Activated naive CD4-positive, alpha-beta T cell treated with anti-CD3 and anti-CD28 coated beads for 36 hours (primary cell): ENCODE data around the gene ANKRD62. TPM values are rescaled to one million over a fixed set of nuclear protein-coding genes. Genes with fewer than 3 reads are reported as not detected.
"Not testable (repeated sequence)": the region's sequence is repeated elsewhere in the genome, so short reads cannot be mapped to it uniquely, and the experiment has no call there.

ENCODE experiments used
- CTCF ChIA-PET: fragments of 350-600 bp; sonication (Branson Sonifier 250); formaldehyde crosslinking; loops from one replicate; lab custom pipeline; 2021; ENCODE audit warnings: antibody characterized with exemption; lab: Charles Lee
- DNase-seq: peaks from one replicate; pipeline ENCODE4 v3.0.0-alpha.2; 2020
- H3K27ac Mint-ChIP-seq: one replicate; pipeline ENCODE4 v1.8.0; 2021; ENCODE audit warnings: mild to moderate bottlenecking, mixed read lengths
- H3K27me3 Mint-ChIP-seq: one replicate; pipeline ENCODE4 v1.8.0; 2021; ENCODE audit warnings: low read depth, mixed read lengths
- H3K36me3 Mint-ChIP-seq: one replicate; pipeline ENCODE4 v1.8.0; 2021; ENCODE audit warnings: low read depth, mixed read lengths
- H3K4me1 Mint-ChIP-seq: one replicate; pipeline ENCODE4 v1.8.0; 2021; ENCODE audit warnings: low read depth, mixed read lengths
- H3K4me3 Mint-ChIP-seq: one replicate; pipeline ENCODE4 v1.8.0; 2021; ENCODE audit warnings: mild to moderate bottlenecking, moderate library complexity, mixed read lengths
- H3K9me3 Mint-ChIP-seq: one replicate; pipeline ENCODE4 v1.8.0; 2021; ENCODE audit warnings: mixed read lengths
- intact Hi-C: fragments of 100-400 bp; cut with micrococcal nuclease; formaldehyde crosslinking; loops from one replicate; pipeline ENCODE4 v1.15.1; 2023
- total RNA-seq, 2 experiments: library from RNA; stranded (reverse); gene quantifications; one replicate each; pipeline ENCODE4 v1.2.3, GENCODE V29; 2021

Gene ANKRD62
- total RNA-seq, 2 experiments from 2014 or later, result not detected

DNA sequence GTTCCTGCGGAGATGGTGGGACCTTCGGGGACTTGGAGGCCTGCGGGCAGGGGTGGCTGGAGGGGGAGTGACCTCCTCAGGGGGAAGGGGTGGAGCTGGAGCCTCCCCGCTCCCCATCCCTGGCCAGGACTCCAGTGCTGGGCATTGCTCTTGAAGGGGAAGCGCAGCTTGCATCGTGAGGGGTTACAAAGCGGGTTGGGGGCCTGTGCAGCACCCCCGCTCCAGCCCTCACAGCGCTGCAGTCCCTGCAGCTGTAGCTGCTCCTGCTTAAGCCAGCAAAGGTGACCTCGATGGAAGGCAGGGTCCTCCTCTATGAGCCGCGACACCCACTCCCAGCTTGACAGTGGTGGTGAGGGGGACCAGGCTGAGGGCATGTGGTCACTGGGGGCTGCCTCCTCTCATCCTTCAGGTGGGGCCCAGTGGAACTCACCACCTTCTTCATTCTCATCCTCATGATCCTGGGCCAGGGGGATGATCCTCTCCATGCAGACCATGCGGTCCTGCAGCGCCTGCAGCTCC is 36.7 kb upstream of the ANKRD62 start:
- no peaks in the 10 kb centered on the region for H3K9me3 Mint-ChIP-seq
- CTCF ChIA-PET, result no interaction called here
- no peak overlapping the region for H3K27ac Mint-ChIP-seq
- H3K36me3 Mint-ChIP-seq, result no peaks in the 10 kb centered on the region
- H3K4me1 Mint-ChIP-seq, result no peaks in the 10 kb centered on the region
- H3K4me3 Mint-ChIP-seq, result no peak overlapping the region
- DNase-seq, result no peak
- intact Hi-C loops, result loop anchor here (10.0 kb wide), 1 partner anchor 178 kb away; no protein-coding TSS in a partner anchor
- H3K27me3 Mint-ChIP-seq, result no peaks in the 10 kb centered on the region

DNA sequence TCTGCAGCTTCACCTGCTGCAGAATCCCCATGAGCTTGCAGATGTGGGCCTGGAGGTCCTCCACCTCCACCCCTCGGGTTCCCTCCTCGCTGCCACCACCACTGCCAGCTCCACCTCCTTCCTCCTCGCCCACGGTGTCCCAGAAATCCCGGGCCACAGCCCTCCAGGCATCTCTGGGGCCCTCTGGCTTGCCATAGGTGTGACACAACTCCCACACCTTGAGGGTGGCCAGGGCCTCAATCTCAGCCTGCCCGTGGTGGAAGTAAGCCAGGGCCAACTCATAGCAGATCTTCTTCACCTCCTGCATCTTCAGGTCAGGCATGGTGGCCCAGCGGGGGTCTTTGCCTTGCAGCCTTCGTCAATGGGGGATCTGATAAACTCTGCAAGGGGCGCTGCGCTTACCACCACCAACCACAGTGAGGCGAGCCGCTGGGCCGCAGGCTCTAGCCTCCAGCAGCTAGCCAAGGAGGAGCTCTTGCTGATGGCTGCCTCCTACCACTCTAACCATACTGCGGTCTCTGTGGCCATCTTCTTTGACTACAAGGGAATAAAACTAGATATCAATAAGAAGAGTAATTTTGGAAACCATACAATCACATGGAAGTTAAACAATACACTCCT is 36.1 kb upstream of the ANKRD62 start:
- intact Hi-C loops, result loop anchor here (10.0 kb wide), 1 partner anchor 177 kb away; no protein-coding TSS in a partner anchor
- no peaks in the 10 kb centered on the region for H3K4me1 Mint-ChIP-seq
- H3K36me3 Mint-ChIP-seq, result no peaks in the 10 kb centered on the region
- no peak overlapping the region for H3K4me3 Mint-ChIP-seq
- H3K9me3 Mint-ChIP-seq, result no peaks in the 10 kb centered on the region
- no peaks in the 10 kb centered on the region for H3K27me3 Mint-ChIP-seq
- CTCF ChIA-PET, result no interaction called here
- no peak for DNase-seq
- H3K27ac Mint-ChIP-seq, result no peak overlapping the region

DNA sequence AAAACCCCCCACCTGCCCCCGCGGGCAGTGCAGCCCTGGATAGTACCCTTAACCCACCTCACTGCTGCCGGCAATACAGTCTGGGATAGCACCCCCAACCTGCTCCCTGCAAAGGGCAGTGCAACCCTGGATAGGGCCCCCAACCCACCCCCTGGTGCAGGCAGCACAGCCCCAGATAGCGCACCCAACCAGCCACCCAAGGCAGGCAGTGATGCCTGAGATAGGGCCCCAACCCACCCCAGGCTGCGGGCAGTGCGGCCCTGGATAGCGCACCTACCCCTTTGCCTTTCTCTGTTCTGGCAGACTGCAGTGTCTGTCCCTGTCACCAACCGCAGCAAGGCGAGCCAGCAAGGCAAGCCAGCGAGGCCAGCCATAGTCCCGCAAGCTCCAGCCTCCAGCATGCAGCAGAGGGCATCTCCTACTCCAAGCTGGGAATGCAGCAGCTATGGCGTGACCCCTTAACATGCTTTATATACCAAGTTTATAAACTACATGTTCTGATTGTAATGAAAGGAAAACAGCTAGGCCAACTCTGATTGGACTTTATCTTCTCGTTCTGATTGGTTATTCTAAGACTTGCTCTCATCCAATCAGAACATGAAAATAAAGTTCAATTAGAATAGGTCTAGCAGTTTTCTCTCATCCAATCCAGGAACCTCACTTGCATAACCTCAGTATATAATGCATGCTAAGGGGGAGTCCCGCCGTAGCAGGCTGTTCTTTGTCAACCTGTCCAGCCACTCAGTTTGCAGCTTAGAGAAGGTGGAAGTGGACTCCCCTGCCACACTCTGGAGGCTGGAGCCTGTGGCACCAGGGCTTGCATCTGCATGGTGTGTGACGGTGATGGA is 34.1 kb upstream of the ANKRD62 start:
- Mint-ChIP-seq H3K4me3 (no peak overlapping the region), H3K27ac (no peak overlapping the region), H3K27me3 (no peaks in the 10 kb centered on the region), H3K36me3 (no peaks in the 10 kb centered on the region), H3K4me1 (no peaks in the 10 kb centered on the region), H3K9me3 (no peaks in the 10 kb centered on the region)
- no peak for DNase-seq
- intact Hi-C loops, result loop anchor here (10.0 kb wide), 1 partner anchor 175 kb away; no protein-coding TSS in a partner anchor
- CTCF ChIA-PET, result interaction anchor here (0.7 kb wide), 1 partner anchor 386 kb away, joined by 3 read pairs; no protein-coding TSS in a partner anchor

DNA sequence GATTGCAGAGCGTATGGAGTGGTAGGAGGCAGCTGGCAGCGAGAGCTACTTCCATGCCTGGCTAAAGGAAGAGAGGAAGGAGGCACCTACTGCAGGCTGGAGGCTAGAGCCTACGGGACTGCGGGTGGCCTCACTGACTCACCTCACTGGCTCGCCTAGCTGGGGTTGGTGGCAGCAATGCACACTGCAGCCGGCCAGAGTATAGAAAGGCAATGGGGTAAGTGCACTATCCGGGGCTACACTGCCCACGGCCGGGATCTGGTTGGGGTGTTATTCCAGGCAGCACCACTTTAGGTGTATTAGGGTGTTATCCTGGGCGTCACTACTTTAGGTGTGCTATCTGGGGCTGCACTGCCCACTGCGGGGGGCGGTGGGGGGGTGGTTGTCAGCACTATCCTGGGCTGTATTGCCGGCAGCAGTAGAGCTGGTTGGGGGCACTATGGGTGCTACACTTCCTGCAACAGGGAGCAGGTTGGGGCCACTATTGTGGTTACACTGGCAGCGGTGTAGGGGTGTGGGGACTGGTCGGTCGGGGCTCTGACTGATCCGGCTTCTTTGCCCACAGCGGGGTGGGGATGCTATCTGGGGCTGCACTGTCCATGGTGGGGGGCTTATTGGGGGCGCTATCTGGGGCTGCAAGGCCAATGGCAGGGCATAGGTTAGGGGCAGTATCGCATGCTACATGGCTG is 33.3 kb upstream of the ANKRD62 start:
- DNase-seq, result no peak
- Mint-ChIP-seq H3K9me3 (no peaks in the 10 kb centered on the region), H3K36me3 (no peaks in the 10 kb centered on the region), H3K4me1 (no peaks in the 10 kb centered on the region), H3K27ac (no peak overlapping the region), H3K27me3 (no peaks in the 10 kb centered on the region), H3K4me3 (no peak overlapping the region)
- CTCF ChIA-PET, result interaction anchor here (0.7 kb wide), 1 partner anchor 386 kb away, joined by 3 read pairs; no protein-coding TSS in a partner anchor
- intact Hi-C loops, result no loop called here

DNA sequence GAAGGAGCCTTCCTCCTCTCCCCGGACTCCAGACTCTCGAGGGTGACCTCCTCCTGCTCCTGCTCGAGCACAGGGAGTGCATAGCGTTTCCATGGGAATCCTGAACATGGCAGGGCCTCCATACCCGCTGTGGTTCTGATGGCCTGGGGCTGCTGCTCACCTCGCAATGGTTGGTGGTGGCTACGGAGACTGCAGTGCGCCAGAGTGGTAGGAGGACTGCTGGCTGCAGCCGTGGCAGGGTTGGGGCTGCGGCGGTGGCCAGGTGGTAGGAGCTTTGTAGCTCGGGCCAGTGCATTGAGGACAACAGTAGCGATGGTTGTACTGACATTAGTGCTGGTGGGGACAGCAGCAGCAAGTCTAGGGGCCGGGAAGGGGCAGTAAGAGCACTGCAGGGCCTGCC is 32.0 kb upstream of the ANKRD62 start:
- CTCF ChIA-PET, result interaction anchor here (0.6 kb wide), 1 partner anchor 264 kb away, joined by 5 read pairs; no protein-coding TSS in a partner anchor
- intact Hi-C loops, result no loop called here
- H3K36me3 Mint-ChIP-seq, result no peaks in the 10 kb centered on the region
- no peaks in the 10 kb centered on the region for H3K27me3 Mint-ChIP-seq
- no peak overlapping the region for H3K27ac Mint-ChIP-seq
- H3K4me3 Mint-ChIP-seq, result no peak overlapping the region
- no peak for DNase-seq
- H3K9me3 Mint-ChIP-seq, result no peaks in the 10 kb centered on the region
- no peaks in the 10 kb centered on the region for H3K4me1 Mint-ChIP-seq

DNA sequence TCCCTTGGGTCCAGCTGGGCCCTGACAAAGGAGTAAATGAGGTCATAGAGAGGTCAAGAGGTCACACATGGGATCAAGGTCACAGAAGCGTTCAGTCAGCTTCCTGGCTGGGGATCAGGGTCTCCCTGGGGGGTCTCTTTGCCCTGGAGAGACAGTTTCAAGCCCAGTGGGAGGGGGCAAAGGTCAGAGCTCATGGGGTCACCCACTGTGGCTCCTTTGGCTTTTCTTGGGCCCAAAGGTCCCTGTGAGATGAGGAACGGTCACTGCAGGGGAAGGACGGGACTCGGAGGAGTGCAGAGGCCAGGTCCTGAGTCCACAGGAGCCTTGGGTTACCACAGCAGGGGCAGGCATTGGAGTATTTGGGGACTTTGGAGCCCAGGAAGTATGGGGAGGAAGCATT is 30.7 kb upstream of the ANKRD62 start:
- H3K9me3 Mint-ChIP-seq, result no peaks in the 10 kb centered on the region
- CTCF ChIA-PET, result no interaction called here
- H3K27me3 Mint-ChIP-seq, result no peaks in the 10 kb centered on the region

DNA sequence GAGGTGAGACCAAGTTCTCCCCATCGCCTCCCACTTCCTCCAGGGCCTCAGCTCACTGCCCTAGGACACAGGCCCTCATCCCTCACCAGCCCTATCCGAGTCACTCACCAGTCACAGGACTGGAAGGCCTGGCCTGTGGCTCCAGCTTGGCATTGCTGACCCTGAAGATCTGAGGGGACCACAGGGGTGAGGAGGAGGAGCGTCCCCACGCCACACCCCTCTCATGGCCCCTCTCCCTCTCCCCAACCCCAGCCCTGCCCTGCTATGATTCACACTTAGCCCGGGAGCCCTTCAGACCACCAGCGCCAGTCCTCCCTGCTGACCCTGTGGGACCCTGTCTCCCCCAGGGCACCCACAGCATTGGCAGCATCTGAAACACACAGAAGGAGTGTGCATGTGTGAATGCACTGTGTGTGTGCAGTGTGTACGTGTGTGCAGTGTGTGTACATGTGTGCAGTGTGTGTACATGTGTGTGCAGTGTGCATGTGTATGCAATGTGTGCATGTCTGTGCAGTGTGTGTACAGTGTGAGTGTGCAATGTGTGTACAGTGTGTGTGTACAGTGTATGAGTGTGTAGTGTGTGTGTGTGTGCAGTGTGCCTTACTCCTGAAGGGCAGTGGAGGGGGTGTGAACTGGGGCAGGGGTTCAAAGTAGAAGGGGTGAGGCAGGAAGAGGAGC is 29.4 kb upstream of the ANKRD62 start:
- intact Hi-C loops, result no loop called here
- no peaks in the 10 kb centered on the region for H3K36me3 Mint-ChIP-seq
- no peaks in the 10 kb centered on the region for H3K9me3 Mint-ChIP-seq
- CTCF ChIA-PET, result no interaction called here
- DNase-seq, result no peak
- H3K4me3 Mint-ChIP-seq, result no peak overlapping the region
- H3K27me3 Mint-ChIP-seq, result peaks cover 2% of the 10 kb centered on the region
- H3K27ac Mint-ChIP-seq, result no peak overlapping the region
- H3K4me1 Mint-ChIP-seq, result no peaks in the 10 kb centered on the region

More for the DNA sequence above, 30.7 kb upstream of the ANKRD62 start:
- Mint-ChIP-seq H3K36me3 (no peaks in the 10 kb centered on the region), H3K4me1 (no peaks in the 10 kb centered on the region), H3K27ac (no peak overlapping the region), H3K4me3 (no peak overlapping the region)
- DNase-seq, result no peak
- intact Hi-C loops, result no loop called here

DNA sequence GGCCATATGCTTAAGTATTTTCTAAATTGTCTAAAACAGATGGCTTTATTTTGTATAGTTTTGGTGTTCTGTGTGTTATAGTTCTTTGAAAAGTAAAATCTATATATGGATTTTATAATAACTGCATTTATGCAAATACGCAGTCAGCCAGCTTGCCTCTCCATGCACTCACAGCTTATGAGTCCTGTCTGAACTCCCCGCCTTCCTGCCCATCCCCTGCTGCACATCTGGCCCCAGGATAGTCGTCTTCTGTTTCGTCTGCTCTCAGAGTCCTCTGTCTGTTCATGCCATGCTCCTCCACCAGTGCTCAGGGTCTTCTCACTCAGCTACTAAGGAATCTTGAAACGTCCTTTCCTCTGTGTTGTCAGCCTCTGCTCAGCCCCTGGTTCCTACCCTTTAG is 28.2 kb upstream of the ANKRD62 start:
- Mint-ChIP-seq H3K36me3 (no peaks in the 10 kb centered on the region), H3K27me3 (peaks cover 2% of the 10 kb centered on the region), H3K4me3 (no peak overlapping the region), H3K9me3 (no peaks in the 10 kb centered on the region), H3K4me1 (no peaks in the 10 kb centered on the region), H3K27ac (no peak overlapping the region)
- intact Hi-C loops, result no loop called here
- CTCF ChIA-PET, result no interaction called here
- no peak for DNase-seq

DNA sequence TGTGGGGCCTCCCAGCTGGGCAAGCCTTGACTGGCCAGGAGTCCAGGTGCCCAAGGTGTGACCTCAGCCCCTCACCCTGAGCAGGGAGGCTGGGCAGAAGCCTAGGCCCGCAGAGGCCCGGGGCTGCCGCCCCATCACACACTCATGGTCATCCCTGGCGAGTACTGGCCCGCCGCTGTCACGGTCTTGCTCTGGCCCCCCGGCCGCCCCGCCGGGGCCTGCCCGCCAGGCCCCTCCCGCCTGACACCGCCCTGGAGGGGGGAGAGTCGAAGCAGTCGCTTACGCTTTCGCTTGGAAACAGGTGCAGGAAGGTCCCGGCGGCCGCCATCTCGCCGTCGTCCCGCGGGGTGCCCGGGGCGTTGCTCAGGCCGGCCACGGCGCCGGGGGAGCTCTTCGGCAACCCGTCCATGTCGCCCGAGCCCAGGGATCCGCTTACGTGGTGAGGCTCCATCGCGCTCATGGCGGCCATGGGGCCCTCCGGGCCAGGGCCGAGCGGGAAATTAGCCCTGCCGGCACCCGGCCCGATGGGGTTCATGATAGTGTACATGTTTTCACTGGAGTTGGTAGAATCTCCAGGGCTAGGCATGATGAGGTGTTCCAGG is 26.6 kb upstream of the ANKRD62 start:
- CTCF ChIA-PET, result no interaction called here
- H3K4me3 Mint-ChIP-seq, result no peak overlapping the region
- H3K27ac Mint-ChIP-seq, result no peak overlapping the region
- H3K4me1 Mint-ChIP-seq, result no peaks in the 10 kb centered on the region
- H3K27me3 Mint-ChIP-seq, result peaks cover 2% of the 10 kb centered on the region
- no peaks in the 10 kb centered on the region for H3K36me3 Mint-ChIP-seq
- DNase-seq, result no peak
- H3K9me3 Mint-ChIP-seq, result no peaks in the 10 kb centered on the region
- intact Hi-C loops, result no loop called here

DNA sequence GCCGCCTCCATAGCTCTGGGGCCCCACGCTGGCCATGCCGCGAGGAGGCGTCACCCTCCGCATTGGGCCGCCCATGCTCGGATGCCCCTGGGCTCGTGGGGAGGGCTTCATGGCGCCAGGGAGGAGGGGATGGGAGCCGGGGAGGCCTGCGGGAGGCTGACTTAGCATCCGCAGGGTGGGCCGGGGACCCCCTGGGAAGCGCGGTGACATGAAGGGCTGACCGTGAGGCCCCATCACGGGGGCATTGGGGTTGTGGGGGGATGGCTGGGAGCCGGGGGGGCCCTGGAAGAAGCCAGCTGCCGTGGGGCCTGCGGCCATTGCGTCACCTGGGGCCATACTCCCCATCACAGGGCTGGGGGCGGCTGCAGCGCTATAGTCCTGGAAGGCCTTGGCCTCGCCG is 26.0 kb upstream of the ANKRD62 start:
- DNase-seq, result no peak
- Mint-ChIP-seq H3K36me3 (no peaks in the 10 kb centered on the region), H3K4me3 (no peak overlapping the region), H3K4me1 (no peaks in the 10 kb centered on the region), H3K9me3 (no peaks in the 10 kb centered on the region), H3K27me3 (peaks cover 2% of the 10 kb centered on the region), H3K27ac (no peak overlapping the region)
- intact Hi-C loops, result no loop called here
- CTCF ChIA-PET, result no interaction called here

DNA sequence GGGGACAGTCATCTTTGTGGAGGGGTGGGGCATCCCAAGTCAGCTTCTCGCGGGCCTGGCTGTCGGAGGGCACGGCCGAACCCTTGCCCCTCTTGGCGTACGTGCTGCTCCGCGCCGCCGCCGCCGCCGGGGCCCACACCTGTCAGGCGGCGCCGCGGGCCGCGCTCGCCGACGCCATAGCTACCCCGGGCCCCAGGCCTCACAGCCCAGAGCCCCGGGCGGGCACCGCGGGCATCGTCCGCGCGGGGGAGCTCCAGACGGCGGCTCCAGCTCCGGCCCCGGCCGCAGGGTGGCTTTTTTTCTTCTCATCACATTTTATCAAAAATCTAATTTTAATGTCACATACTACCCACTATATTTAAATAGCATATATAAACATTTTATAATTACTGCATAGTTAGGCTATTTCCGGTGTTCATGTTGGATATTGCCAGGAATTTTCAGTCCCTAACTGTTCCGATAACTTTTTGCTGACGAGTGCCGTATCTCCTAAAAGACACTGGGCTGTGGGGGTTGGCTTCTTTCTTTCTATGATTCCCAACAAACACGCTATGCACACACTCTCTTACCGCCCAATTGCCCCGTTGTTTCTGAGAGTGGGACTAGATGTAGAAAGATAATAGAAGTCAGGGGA is 25.2 kb upstream of the ANKRD62 start:
- CTCF ChIA-PET, H3K27me3 Mint-ChIP-seq, DNase-seq, intact Hi-C loops, H3K4me1 Mint-ChIP-seq, H3K27ac Mint-ChIP-seq, H3K36me3 Mint-ChIP-seq, H3K4me3 Mint-ChIP-seq, H3K9me3 Mint-ChIP-seq: not testable (repeated sequence)
